Activated CD8-positive, alpha-beta memory T cell treated with anti-CD3 and anti-CD28 coated beads for 4 hours (primary cell): ENCODE data around the gene ADRM1.

Source experiments
- DNase-seq, 2 donors: peaks; one replicate each; pipeline ENCODE4 v3.0.0-alpha.2; 2020; ENCODE audit warnings: low read depth in 2 of 2

The ADRM1 gene

DNA sequence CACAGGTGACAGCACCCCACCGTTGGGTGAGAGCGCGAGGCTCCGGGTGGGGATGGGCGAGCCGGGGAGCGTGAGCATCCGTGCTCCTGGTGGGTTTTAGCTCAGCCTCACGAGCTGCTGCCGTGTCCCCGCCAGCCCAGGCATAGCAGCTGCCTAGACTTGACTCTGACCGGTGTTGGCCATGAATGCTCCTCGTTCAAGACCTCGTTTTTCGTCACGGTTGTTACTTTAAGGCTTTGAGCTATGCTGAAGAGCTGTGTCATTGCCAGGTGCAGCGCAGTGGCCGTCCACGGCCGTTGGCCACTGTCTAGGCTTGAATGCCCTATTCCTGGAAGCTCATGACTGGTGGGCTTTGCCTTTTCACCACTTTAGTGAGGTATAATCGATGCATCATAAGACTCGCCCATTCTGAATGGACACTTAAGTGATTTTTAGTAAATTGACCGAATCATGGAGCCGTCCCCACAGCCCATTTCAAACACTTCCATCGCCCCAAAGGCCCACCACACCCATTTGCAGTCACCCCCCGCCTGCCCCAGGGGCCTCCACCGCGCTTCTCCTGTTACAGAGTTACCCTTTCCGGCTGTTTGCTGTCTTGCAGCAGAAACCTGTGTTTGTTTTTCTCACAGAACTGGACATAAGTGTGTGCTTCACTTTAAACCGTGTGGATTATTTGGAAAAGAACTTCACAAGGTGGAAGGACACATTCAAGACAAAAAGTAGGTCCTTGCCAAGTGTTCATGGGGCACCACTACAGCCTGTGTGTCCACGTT lies 21.4 kb upstream of the ADRM1 start:
- no peak for DNase-seq

DNA sequence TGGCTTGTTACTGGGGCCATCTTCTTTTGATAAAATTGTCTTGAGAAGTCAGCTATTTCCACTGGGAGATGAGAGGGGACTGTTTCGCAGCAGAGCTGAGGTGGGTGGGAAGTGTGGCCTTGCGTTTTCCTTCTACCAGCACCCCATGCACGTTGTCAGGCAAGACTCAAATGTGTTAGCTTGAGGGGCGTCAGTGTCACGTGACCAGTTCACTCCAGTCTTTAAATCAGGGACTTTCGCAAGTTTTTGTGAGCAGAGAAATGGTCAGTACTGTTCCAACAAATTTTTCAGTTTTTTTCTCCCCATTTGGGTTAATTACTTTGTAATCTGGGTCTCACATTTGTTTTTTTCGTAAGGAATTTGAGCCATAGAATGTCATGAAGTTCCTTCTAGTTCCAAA lies 20.7 kb upstream of the ADRM1 start:
- no peak for DNase-seq

DNA sequence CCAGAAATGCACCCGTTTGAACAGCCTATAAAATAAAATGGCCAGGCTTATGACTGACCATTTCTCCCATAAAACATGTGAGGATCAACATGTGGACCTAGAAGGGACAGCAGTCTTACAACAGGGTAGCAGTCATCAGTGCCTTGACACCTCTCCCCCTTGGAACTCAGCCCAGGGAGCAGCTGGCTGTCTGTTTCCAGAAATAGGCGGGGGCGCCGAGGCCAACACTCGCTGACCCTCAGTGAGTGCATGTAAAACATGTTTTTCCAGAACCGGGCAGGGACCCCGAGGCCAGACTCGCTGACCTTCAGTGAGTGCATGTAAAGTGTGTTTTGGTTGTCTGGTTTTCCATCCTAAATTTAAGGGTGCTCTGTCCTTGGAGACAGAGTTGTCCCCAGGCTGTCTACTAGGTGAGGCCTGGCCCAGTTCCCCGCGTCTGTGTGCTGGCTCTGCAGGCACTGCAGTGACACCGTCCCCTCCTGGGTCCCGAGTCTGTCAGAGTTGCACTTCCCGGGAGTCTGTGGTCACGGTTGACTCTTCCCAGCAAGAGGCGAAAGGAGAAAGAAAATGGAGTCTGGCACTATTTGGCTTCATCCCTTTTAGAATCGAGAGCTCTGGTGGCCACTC lies 19.8 kb upstream of the ADRM1 start:
- no peak for DNase-seq

DNA sequence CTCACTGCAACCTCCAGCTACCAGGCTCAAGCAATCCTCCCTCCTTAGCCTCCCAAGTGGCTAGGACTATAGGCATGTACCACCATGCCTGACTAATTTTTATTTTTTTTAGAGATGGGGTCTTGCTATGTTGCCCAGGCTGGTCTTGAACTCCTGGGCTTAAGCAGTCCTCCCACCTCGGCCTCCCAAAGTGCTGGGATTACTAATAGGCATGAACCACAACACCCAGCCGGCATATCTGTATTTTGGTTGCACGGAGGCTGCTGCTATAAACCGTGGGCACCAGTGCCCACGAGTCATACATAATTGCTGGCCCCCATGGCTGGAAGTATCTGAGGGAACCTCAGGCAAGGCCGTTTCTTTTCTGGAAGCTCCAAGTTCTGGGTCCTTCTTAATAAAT lies 18.3 kb upstream of the ADRM1 start:
- DNase-seq = no peak

DNA sequence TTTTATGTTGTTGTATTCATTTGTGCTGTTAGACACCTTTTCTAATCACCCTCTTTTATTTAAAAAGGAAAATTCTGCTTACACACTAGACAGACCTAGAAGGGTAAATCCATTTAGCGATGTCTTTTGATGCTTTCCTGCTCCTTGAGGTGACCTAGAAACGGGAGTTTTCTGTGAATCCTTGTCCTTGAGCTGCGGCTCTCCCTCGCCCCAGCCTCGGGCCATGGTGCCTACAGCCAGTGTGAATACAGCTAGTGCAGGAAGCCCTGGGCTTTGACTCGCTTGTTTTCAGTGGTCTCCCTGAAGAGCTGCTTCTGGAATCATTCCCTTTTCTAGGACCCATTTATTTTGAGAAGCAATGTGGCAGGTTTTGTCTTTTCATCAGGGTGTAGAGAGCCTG lies 17.6 kb upstream of the ADRM1 start:
- DNase-seq = no peak

DNA sequence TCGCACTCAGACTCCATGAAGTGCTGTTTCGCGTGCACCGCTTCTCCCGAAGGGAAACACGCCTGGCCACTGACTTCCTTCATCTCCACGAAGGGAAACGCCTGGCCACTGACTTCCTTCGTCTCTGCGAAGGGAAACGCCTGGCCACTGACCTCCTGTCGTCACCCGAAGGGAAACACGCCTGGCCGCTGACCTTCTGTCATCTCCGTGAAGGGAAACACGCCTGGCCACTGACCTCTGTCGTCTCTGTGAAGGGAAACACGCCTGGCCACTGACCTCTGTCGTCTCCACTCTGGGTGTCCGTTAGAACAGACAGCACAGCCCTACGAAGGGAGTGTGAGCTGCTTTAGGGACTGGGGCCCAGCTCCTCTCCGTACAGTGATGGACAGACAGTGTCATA lies 17.1 kb upstream of the ADRM1 start:
- no peak for DNase-seq

DNA sequence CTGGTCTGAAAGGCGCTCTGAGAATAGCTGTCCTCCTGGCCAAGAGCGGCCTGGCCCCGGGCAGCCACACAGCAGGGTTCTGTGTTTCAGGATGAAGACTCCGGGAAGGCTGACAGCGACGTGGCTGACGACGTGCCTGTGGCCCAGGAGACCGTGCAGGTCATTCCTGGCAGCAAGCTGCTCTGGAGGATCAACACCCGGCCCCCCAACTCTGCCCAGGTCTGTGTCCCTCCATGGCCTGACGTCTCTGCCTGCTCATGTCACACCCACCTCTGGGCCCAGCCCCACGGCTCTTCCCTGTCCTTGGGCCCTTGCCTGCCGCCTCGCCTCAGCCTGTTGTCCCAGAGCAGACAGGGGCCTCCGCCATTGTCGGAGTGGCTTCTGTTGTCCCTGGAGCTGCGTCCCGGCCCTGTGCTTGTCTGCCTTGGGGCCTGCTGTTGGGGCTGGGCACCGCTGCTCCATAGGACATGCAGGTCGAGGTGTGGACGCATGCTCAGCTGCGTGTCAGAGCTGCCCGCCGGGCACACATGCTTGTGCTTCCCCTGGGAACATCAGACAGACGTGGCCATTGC lies 16.2 kb upstream of the ADRM1 start:
- DNase-seq = no peak

DNA sequence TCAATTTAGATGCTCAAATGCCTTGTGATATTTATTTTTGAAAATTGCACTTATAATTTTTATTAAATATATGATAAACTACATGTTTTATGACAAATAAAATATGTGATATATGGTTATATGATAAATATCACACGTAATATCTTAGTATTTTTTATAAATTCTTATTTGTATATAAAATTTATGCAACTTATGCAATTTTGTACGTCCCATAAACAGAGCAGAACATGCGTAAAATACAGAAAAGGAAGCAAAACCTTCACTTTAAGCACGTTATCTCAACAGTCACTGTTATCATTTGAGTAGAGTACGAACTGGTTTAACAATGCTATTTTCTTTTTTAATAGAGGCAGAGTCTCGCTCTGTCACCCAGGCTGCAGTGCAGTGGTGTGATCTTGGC lies 15.7 kb upstream of the ADRM1 start:
- DNase-seq = no peak

DNA sequence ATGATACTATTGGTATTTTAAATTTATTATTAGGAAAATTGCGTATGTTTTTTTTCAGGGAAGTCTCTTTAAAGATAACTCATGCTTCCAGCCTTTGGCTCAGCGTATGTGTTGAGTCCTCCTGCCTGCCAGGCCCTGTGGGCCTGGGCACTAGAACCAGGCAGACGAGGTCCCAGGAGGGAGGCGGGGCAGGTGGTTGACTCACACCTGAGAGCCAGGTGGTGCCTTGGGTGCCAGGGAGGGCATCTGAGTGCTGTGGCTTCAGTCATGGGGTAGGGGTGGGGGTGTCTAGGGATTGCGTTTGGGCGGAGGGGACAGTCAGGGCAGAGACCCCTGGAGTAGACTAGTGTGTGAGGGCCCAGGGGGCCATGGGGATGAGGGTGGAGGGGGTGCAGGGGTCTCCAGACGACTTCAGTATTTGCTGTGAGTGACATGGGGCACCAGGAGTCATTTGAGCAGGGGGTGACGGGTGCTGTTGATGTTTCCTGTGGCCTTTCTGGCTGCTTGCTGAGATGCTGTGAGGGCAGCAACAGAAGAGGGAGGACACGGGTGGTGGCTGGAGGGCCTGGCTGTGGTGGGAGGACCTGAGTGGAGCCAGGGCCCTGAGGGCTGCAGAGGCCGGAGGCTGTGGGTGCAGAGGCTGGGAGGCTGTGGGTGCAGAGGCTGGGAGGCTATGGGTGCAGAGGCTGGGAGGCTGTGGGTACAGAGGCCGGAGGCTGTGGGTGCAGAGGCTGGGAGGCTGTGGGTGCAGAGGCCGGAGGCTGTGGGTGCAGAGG lies 14.8 kb upstream of the ADRM1 start:
- no peak for DNase-seq

DNA sequence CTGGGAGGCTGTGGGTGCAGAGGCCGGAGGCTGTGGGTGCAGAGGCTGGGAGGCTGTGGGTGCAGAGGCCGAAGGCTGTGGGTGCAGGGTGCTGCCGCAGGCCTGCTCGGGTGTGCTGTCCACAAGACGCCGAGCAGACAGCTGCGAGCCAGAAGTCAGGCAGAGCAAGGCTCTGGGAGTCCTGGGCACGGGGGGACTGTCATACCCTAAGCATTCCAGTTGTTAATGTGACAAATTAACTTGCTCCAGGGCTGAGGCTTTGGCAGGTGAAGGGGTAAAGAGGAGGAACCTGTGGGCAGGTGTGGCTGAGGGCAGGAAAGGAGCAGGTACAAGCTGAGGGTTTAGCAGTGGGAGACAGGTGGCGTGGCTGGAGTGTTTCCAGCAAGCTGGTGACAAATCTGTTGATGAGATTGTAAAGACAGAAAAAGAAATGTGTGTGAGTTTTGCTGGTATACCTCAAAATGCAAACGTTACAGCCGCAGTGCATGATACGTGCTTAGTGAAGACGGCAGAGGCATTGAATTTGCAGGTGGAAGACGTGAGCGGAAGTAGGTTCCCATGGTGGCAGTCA lies 14.2 kb upstream of the ADRM1 start:
- no peak for DNase-seq

DNA sequence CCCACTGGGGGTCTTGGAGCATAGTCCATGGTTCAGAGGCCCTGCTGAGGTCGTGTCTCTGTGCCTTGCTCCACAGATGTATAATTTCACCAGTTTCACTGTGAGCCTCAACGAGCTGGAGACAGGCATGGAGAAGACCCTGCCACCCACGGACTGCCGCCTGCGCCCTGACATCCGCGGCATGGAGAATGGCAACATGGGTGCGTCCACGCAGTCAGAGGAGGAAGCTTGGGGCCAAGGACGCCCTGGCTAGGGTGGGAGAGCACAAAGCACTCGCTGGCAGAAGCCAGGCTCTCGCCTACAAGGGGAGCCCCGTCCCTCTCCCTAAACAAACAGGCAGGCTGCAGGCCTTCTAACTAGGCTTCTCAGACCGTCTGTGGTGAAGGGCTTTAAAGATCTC lies 13.7 kb upstream of the ADRM1 start:
- no peak for DNase-seq

DNA sequence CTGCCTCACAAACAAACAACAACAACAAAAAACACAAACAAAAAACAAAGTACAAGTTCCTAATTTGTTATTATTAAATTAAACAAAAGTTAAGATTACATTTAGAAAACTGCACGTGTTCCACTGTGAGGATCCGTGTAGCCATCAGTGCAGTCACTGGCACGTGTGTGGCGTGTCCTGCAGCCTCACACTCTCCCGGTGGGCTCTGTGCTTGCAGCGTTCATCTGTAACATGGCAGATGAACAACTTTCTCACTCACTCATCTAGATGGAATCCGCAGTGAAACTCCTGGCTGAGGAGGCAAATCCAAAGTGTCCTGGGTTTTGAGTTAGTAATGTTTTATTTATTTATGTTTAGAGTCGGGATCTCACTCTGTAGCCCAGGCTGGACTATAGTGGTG lies 12.9 kb upstream of the ADRM1 start:
- no peak for DNase-seq

DNA sequence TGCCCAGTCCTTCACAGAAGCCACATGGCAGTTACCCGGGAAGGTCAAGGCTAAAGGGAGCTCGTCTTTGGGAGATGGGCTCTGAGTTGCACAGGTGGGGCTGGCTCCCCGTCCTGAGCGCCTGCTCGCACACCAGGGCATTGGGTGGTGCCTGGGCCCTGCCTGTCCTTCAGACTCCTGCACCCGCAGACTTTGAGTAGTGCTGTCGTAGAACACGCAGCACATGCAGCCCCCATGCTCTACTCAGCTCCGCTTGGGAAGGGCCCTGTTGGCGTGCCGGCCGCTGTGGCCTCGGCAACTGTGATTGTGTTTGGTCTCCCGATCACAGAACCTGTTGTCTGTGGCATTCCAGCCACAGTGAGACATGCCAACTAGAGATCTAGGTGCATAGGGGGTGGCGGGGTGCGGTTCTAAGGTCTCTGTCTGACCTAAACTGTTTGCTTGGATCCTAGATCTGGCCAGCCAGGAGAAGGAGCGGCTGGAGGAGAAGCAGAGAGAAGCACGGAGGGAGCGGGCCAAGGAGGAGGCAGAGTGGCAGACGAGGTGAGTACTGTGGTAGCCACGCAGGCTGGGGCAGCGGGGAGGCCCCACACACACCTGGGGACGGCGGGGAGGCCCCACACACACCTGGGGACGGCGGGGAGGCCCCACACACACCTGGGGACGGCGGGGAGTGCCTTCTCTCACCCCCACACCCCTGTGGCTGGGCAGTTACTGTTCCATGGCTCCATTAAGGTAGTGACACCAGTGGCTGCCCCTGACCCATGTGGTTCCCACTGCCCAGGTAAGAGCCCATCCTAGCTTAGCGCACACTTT lies 11.3 kb upstream of the ADRM1 start:
- DNase-seq = no peak

DNA sequence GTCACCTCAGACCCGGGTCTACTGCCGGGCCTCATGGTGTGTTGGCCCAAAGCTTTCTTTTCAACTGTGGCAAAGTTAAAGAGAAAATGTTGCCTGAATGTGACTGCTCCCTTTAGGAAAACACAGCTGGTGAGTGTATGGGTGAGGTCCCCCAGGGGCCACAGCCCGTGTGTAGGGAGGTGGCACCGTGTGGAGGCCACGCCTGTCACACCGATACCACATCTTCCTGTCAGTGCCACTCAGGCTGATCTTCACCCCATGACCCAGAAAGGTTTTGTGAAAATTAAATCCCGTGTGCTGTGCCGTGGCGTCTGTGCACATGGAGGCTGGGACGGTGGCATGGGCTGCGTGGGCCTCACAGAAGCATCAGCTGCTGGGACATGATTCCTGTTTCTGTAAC lies 10.7 kb upstream of the ADRM1 start:
- DNase-seq = no peak

DNA sequence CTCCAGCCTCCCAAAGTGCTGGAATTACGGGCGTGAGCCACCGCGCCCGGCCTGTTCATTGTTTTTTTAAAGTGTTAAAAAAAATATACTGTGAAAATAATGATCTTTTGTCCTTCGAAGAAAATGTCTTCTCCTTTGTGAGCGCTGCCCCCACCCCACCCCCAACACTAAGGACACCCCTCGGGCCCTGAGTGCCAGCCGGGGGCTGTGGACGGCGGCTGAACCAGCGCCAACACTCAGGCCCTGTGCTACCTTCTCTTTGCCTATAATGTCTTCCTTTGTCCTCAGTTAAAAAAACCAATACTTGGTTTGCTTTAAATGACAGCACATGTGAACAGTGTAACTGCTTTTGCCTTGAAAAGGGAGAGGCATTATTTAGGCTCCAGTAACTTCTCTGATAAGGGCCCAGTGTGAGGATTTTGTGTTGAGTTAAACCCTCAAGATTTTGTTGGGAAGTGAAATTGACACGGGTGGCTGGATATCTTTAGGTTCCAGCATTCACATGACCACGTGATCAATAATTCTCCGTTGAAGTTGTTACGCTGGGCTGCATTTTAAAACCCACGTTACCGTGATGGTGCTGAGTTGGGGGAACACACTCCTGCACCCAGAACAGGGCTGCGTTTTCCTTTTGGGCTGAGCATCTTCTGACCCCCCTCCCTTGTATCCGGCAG lies 9.5 kb upstream of the ADRM1 start:
- no peak for DNase-seq

DNA sequence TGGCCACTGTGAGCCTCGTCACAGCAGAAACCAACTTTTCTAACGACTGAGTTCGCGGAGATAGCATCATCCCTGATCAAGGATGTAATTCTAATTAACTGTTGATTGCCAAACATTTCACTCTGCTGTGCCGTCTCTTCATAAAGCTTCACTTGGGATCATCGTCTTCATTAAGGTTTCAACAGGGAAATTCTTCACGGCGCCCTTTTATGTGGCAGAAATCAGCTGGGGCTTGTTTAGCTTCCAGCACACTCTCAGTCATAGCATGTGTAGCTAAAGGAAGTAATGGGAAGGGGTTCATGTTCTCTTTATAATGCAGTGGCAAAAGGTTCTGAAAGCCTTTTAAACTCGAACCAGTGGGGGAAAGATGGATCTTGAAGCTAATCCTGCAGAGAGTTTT lies 8.9 kb upstream of the ADRM1 start:
- no peak for DNase-seq

DNA sequence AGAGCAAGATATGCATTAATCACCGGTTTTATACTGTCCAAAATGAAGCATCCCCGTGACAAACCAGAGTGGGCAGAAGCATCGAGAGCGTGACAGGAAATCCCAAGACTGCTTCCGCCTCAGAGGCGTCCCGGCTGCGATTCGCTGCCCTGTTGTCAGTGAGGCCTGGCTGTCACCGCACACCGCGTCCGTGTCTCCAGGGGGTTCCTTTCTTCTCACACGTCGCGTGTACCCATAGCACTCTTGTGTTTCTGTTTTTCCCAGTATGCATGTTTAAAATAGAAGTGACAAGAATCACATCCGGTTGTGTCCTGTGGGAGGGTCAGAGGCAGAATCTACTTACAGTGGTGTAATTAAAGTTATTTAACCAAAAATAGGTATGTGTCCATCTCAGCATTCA lies 8.3 kb upstream of the ADRM1 start:
- no peak for DNase-seq

DNA sequence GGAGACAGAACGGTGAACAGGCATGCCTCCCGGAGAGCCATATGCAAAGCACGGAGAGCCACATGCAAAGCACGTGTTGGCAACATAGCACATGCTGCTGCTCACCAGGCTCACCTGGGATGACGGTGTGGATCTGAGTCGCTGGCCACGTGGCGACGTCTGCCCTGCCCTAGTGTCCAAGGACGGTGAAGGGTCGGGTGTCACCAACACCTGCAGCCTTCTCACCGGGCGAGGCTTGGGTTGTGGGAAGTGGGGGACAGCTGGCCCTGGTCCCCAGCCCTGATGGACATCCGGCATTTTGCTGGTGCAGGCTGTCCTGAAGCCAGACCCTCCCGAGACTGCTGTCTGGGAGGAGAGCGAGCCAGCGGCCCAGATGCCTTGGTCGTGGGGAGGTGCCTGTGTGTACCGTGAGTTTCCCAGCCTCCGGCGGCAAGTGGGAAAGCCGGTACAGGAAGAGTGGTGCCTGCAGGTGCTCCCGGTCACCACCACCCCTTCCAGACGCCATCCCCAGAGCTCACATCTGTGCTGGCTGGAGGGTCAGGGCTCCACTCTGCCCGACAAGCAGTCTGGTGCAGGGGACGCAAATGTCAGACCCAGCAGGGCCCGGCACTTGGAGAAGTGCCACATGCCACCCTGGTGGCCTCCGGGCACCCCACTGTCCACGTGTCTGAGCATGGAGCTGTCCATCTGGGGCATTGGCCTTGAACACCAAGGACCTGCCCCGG lies 5.9 kb upstream of the ADRM1 start:
- no peak for DNase-seq

DNA sequence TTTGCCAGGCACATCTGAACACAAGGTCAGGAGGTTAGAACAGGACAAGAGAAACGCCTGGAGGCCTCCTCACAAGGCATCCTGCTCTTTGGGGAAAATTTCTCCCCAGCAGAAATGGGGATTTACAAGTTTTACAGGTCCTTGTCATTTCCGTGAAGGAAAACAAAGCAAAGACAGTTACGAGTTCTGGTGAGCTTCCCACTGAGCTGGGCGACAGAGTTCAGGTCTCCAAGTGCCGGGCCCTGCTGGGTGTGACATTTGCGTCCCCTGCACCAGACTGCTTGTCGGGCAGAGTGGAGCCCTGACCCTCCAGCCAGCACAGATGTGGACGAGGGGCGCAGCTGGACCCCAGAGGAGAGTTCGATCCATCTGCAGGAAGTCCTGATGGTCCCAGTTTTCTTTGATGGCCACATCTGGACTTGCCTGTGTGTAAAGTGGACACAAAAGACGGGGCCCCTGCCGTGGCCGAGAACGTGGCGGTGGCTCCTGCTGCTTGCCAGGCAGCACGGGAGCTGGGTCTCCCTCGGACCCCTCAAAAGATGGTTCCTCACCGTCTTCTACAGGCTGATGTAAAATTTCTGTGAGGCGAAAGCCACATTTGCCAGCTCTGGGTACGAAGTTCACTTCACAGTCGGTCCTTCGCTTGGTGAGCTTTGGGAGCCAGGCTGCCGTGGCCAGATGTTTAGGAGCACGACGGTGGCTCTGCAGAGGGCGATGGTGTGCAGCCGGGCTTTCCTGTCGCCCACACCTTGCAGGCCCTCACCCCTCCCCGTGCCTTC lies 5.2 kb upstream of the ADRM1 start:
- DNase-seq = no peak
